CD4-positive, alpha-beta memory T cell (primary cell): Measurements from ENCODE around the gene SMC6. TPM values are rescaled to one million over a fixed set of nuclear protein-coding genes. Genes with fewer than 3 reads are reported as not detected.

ENCODE experiments used
- CTCF ChIA-PET: fragments of 350-600 bp; sonication (Branson Sonifier 250); formaldehyde crosslinking; loops from one replicate; lab custom pipeline; 2021; ENCODE audit warnings: inconsistent platforms; ENCODE audit not compliant: partially characterized antibody; lab: Charles Lee
- POLR2A ChIA-PET: fragments of 350-600 bp; sonication (Branson Sonifier 250); formaldehyde crosslinking; loops from one replicate; lab custom pipeline; 2021; ENCODE audit not compliant: partially characterized antibody; lab: Charles Lee
- DNase-seq, 5 donors: peaks; one replicate each; pipeline versions ENCODE4 v3.0.0 to v3.0.0-alpha.2; 2020 to 2022; ENCODE audit warnings: mixed read lengths in 1 of 5
- H3K27ac ChIP-seq: one replicate; pipeline ENCODE4 v1.7.0; 2013; ENCODE audit warnings: low read depth, low read length
- H3K27me3 ChIP-seq: 2 replicates; pipeline ENCODE4 v1.7.0; 2013; ENCODE audit warnings: mild to moderate bottlenecking, low read length, moderate library complexity; ENCODE audit not compliant: insufficient read depth
- H3K36me3 ChIP-seq: 2 replicates; pipeline ENCODE4 v1.7.0; 2013; ENCODE audit warnings: mild to moderate bottlenecking, low read length, moderate library complexity; ENCODE audit not compliant: insufficient read depth
- H3K4me1 ChIP-seq: 2 replicates; pipeline ENCODE4 v1.7.0; 2013; ENCODE audit warnings: mild to moderate bottlenecking, low read length, moderate library complexity; ENCODE audit not compliant: insufficient read depth
- H3K4me3 ChIP-seq, 2 donors: one replicate each; pipeline ENCODE4 v1.7.0; 2013; ENCODE audit warnings: low read length in 2 of 2, mild to moderate bottlenecking in 1 of 2
- H3K9me3 ChIP-seq, 2 donors: one replicate each; pipeline ENCODE4 v1.7.0; 2013; ENCODE audit warnings: low read length in 2 of 2, control low read depth in 1 of 2; ENCODE audit not compliant: control insufficient read depth in 1 of 2
- H3K27ac Mint-ChIP-seq, 7 donors: one replicate each; pipeline ENCODE4 v1.8.0; 2020 to 2021; ENCODE audit warnings: mixed read lengths in 7 of 7, mild to moderate bottlenecking in 6 of 7, inconsistent platforms in 3 of 7, moderate library complexity in 3 of 7
- H3K27me3 Mint-ChIP-seq, 2 donors: one replicate each; pipeline ENCODE4 v1.8.0; 2020 to 2021; ENCODE audit warnings: mixed read lengths in 2 of 2
- H3K36me3 Mint-ChIP-seq, 2 donors: one replicate each; pipeline ENCODE4 v1.8.0; 2020 to 2021; ENCODE audit warnings: mixed read lengths in 2 of 2, inconsistent platforms in 1 of 2, mild to moderate bottlenecking in 1 of 2
- H3K4me1 Mint-ChIP-seq, 4 donors: one replicate each; pipeline ENCODE4 v1.8.0; 2020 to 2021; ENCODE audit warnings: mixed read lengths in 4 of 4, mild to moderate bottlenecking in 1 of 4
- H3K4me3 Mint-ChIP-seq, 8 donors: one replicate each; pipeline ENCODE4 v1.8.0; 2020 to 2021; ENCODE audit warnings: mixed read lengths in 8 of 8, mild to moderate bottlenecking in 7 of 8, moderate library complexity in 6 of 8, inconsistent platforms in 3 of 8
- H3K9me3 Mint-ChIP-seq, 8 donors: one replicate each; pipeline ENCODE4 v1.8.0; 2020 to 2021; ENCODE audit warnings: mixed read lengths in 8 of 8, mild to moderate bottlenecking in 5 of 8, inconsistent platforms in 3 of 8, moderate library complexity in 1 of 8
- intact Hi-C: fragments of 100-400 bp; cut with micrococcal nuclease; formaldehyde crosslinking; loops from one replicate; pipeline ENCODE4 v1.15.1; 2023
- polyA plus RNA-seq, 2 donors: library from polyadenylated mRNA; unstranded; fragments of 300-500 nt; fragmentation: Illumina TruSeq; gene quantifications; one replicate each; pipeline ENCODE4 v1.2.3, GENCODE V29; 2021
- total RNA-seq, 2 experiments: library from RNA; stranded (reverse); gene quantifications; one replicate each; pipeline ENCODE4 v1.2.3, GENCODE V29; 2021

The SMC6 gene
- total and polyA plus RNA-seq, 4 experiments from 2014 or later: 4.8 to 19.2 (median 17.4) TPM

- Mint-ChIP-seq H3K27me3 (no peaks in the 10 kb centered on the region), H3K27ac (no peak overlapping the region), H3K4me3 (no peak overlapping the region), H3K36me3 (peaks cover 53 to 54% of the 10 kb centered on the region in 2 donors), H3K4me1 (peaks cover 0 to 2% (median 0%) of the 10 kb centered on the region in 4 donors), H3K9me3 (peaks cover 0 to 3% (median 0%) of the 10 kb centered on the region in 8 donors)
- CTCF ChIA-PET: no interaction called here
- Histone ChIP-seq H3K4me3 (no peak overlapping the region), H3K27ac (no peak overlapping the region), H3K4me1 (no peaks in the 10 kb centered on the region), H3K36me3 (peaks cover 7% of the 10 kb centered on the region), H3K9me3 (no peaks in the 10 kb centered on the region), H3K27me3 (no peaks in the 10 kb centered on the region)
- intact Hi-C loops: no loop called here
- POLR2A ChIA-PET: no interaction called here
- DNase-seq: no peak
These were observed 64.6 kb downstream of the SMC6 start for GRCh38 chr2:17689010-17689409.

GRCh38 chr2:17688600-17688999, 65.0 kb downstream of the SMC6 start:
- CTCF ChIA-PET: no interaction called here

GRCh38 chr2:17683981-17684380, 69.6 kb downstream of the SMC6 start:
- Histone ChIP-seq H3K9me3 (no peaks in the 10 kb centered on the region), H3K4me3 (no peak overlapping the region), H3K27ac (no peak overlapping the region), H3K36me3 (peaks cover 23% of the 10 kb centered on the region), H3K4me1 (no peaks in the 10 kb centered on the region), H3K27me3 (no peaks in the 10 kb centered on the region)
- ChIA-PET CTCF (no interaction called here), POLR2A (no interaction called here)
- Mint-ChIP-seq H3K27me3 (no peaks in the 10 kb centered on the region), H3K9me3 (no peaks in the 10 kb centered on the region), H3K4me3 (no peak overlapping the region), H3K4me1 (peaks cover 0 to 2% (median 0%) of the 10 kb centered on the region in 4 donors), H3K36me3 (peaks cover 45 to 59% of the 10 kb centered on the region in 2 donors), H3K27ac (no peak overlapping the region)
- no peak for DNase-seq
- intact Hi-C loops: no loop called here

More at GRCh38 chr2:17688600-17688999, 65.0 kb downstream of the SMC6 start:
- Mint-ChIP-seq H3K4me3 (no peak overlapping the region), H3K4me1 (peaks cover 0 to 2% (median 0%) of the 10 kb centered on the region in 4 donors), H3K36me3 (peaks cover 54 to 55% of the 10 kb centered on the region in 2 donors), H3K27me3 (no peaks in the 10 kb centered on the region), H3K27ac (no peak overlapping the region), H3K9me3 (peaks cover 0 to 3% (median 0%) of the 10 kb centered on the region in 8 donors)
- intact Hi-C loops: no loop called here
- Histone ChIP-seq H3K9me3 (no peaks in the 10 kb centered on the region), H3K36me3 (peaks cover 5% of the 10 kb centered on the region), H3K27me3 (no peaks in the 10 kb centered on the region), H3K27ac (no peak overlapping the region), H3K4me1 (no peaks in the 10 kb centered on the region), H3K4me3 (no peak overlapping the region)
- no peak for DNase-seq
- POLR2A ChIA-PET: no interaction called here

- ChIA-PET POLR2A (no interaction called here), CTCF (interaction anchor here (4.5 kb wide), 1 partner anchor 12 kb away, joined by 38 read pairs; no protein-coding TSS in a partner anchor)
- peaks cover 46 to 52% of the 10 kb centered on the region in 2 donors for H3K36me3 Mint-ChIP-seq
- intact Hi-C loops: no loop called here
- DNase-seq: no peak
- no peaks in the 10 kb centered on the region for H3K4me1 ChIP-seq
- H3K27me3 ChIP-seq: no peaks in the 10 kb centered on the region
- H3K4me3 Mint-ChIP-seq: no peak overlapping the region
- no peak overlapping the region for H3K27ac ChIP-seq
- H3K4me1 Mint-ChIP-seq: peaks cover 0 to 2% (median 0%) of the 10 kb centered on the region in 4 donors
- H3K27me3 Mint-ChIP-seq: no peaks in the 10 kb centered on the region
- no peak overlapping the region for H3K4me3 ChIP-seq
- H3K9me3 ChIP-seq: no peaks in the 10 kb centered on the region
- H3K9me3 Mint-ChIP-seq: no peaks in the 10 kb centered on the region
- H3K36me3 ChIP-seq: peaks cover 22% of the 10 kb centered on the region
- no peak overlapping the region for H3K27ac Mint-ChIP-seq
These were observed 71.3 kb downstream of the SMC6 start for GRCh38 chr2:17682098-17682857.

- Histone ChIP-seq H3K27ac (no peak overlapping the region), H3K4me3 (no peak overlapping the region), H3K36me3 (peaks cover 18% of the 10 kb centered on the region), H3K4me1 (no peaks in the 10 kb centered on the region), H3K9me3 (no peaks in the 10 kb centered on the region), H3K27me3 (no peaks in the 10 kb centered on the region)
- ChIA-PET POLR2A (no interaction called here), CTCF (interaction anchor here (4.5 kb wide), 1 partner anchor 10 kb away, joined by 38 read pairs; no protein-coding TSS in a partner anchor)
- intact Hi-C loops: no loop called here
- H3K36me3 Mint-ChIP-seq: peaks cover 38 to 45% of the 10 kb centered on the region in 2 donors
- H3K27ac Mint-ChIP-seq: no peak overlapping the region
- DNase-seq: no peak
- no peak overlapping the region for H3K4me3 Mint-ChIP-seq
- H3K4me1 Mint-ChIP-seq: peaks cover 0 to 2% (median 0%) of the 10 kb centered on the region in 4 donors
- H3K9me3 Mint-ChIP-seq: no peaks in the 10 kb centered on the region
- H3K27me3 Mint-ChIP-seq: no peaks in the 10 kb centered on the region
These were observed 73.5 kb downstream of the SMC6 start for GRCh38 chr2:17680119-17680518.

GRCh38 chr2:17674817-17675216, 78.8 kb downstream of the SMC6 start:
- no peaks in the 10 kb centered on the region for H3K4me1 ChIP-seq
- Mint-ChIP-seq H3K9me3 (no peaks in the 10 kb centered on the region), H3K36me3 (peaks cover 17 to 20% of the 10 kb centered on the region in 2 donors), H3K27ac (no peak overlapping the region), H3K4me3 (no peak overlapping the region), H3K4me1 (peaks cover 0 to 4% (median 1%) of the 10 kb centered on the region in 4 donors), H3K27me3 (no peaks in the 10 kb centered on the region)
- no peak for DNase-seq
- H3K36me3 ChIP-seq: no peaks in the 10 kb centered on the region
- ChIA-PET CTCF (interaction anchor here (0.6 to 11.2 kb wide), 2 partner anchors 29 to 49 kb away, joined by 3 to 142 read pairs; no protein-coding TSS in a partner anchor), POLR2A (no interaction called here)
- H3K9me3 ChIP-seq: no peaks in the 10 kb centered on the region
- H3K4me3 ChIP-seq: no peak overlapping the region
- intact Hi-C loops: no loop called here
- no peaks in the 10 kb centered on the region for H3K27me3 ChIP-seq
- H3K27ac ChIP-seq: no peak overlapping the region

- Mint-ChIP-seq H3K9me3 (no peaks in the 10 kb centered on the region), H3K4me3 (no peak overlapping the region), H3K27me3 (no peaks in the 10 kb centered on the region), H3K36me3 (peaks cover 24% of the 10 kb centered on the region in 2 donors), H3K4me1 (peaks cover 0 to 4% (median 1%) of the 10 kb centered on the region in 4 donors), H3K27ac (peak overlapping the region in 2 of 7 donors; percentile 29 to 45)
- Histone ChIP-seq H3K4me3 (no peak overlapping the region), H3K4me1 (no peaks in the 10 kb centered on the region), H3K27ac (no peak overlapping the region), H3K36me3 (no peaks in the 10 kb centered on the region), H3K9me3 (no peaks in the 10 kb centered on the region), H3K27me3 (no peaks in the 10 kb centered on the region)
- DNase-seq: no peak
- POLR2A ChIA-PET: no interaction called here
- CTCF ChIA-PET: interaction anchor here (1.9 to 11.2 kb wide), 3 partner anchors 10 to 27 kb away, joined by 7 to 142 read pairs (median 59); no protein-coding TSS in a partner anchor
- intact Hi-C loops: no loop called here
These were observed 80.9 kb downstream of the SMC6 start for GRCh38 chr2:17672583-17673317.
